Gastroesophageal sphincter (tissue), 4 donors: ENCODE results near the gene MEP1B. TPM values are rescaled to one million over a fixed set of nuclear protein-coding genes. Genes with fewer than 3 reads are reported as not detected.

Experiments used
- ATAC-seq: fragments of 150-250 bp; one replicate; pipeline ENCODE4 v1.9.1; 2016; ENCODE audit warnings: mild to moderate bottlenecking, moderate library complexity
- H3K27ac ChIP-seq, 4 donors: fragments of 200-600 bp; sonication (generic) in 3 of 4; 1 replicate in 3 of 4; 2 replicates in 1 of 4; pipeline ENCODE4 v1.5.1; 2016 to 2019
- H3K27me3 ChIP-seq: fragments of 200-600 bp; sonication (generic); one replicate; pipeline ENCODE4 v1.5.1; 2019
- H3K36me3 ChIP-seq, 2 donors: fragments of 200-600 bp; sonication (generic); one replicate each; pipeline ENCODE4 v1.5.1; 2019; ENCODE audit warnings: control low read depth in 1 of 2
- H3K4me1 ChIP-seq, 3 donors: fragments of 200-600 bp; sonication (generic); 1 replicate in 2 of 3; 2 replicates in 1 of 3; pipeline ENCODE4 v1.5.1; 2016 to 2019; ENCODE audit warnings: control low read depth in 2 of 3
- H3K4me3 ChIP-seq, 2 donors: fragments of 200-600 bp; sonication (generic); one replicate each; pipeline ENCODE4 v1.5.1; 2019; ENCODE audit warnings: mild to moderate bottlenecking in 1 of 2, moderate library complexity in 1 of 2
- H3K9me3 ChIP-seq, 3 donors: fragments of 200-600 bp; sonication (generic); one replicate each; pipeline ENCODE4 v1.5.1; 2017 to 2019; ENCODE audit warnings: control low read depth in 2 of 3
- EP300 ChIP-seq: sonication (generic); formaldehyde crosslinking; IDR thresholded peaks from one replicate; pipeline ENCODE4 v1.6.1; 2017; ENCODE audit warnings: antibody characterized with exemption, mild to moderate bottlenecking
- POLR2A ChIP-seq, 2 donors: fragments of 450-650 bp; IDR thresholded peaks; one replicate each; pipeline ENCODE4 v1.6.1; 2017; ENCODE audit warnings: antibody characterized with exemption in 2 of 2, mild to moderate bottlenecking in 2 of 2, moderate library complexity in 1 of 2
- POLR2AphosphoS5 ChIP-seq: sonication (generic); formaldehyde crosslinking; IDR thresholded peaks from one replicate; pipeline ENCODE4 v1.6.1; 2017; ENCODE audit warnings: antibody characterized with exemption
- WGBS, 2 donors: methylation state at CpG; one replicate each; pipeline ENCODE4 v1.1.5; 2018; ENCODE audit warnings: low coverage in 1 of 2; 5-methylcytosine and 5-hydroxymethylcytosine counted together
- total RNA-seq, 4 donors: library from RNA; depleted of rRNA; stranded (reverse); fragments of >200 nt; gene quantifications; one replicate each; pipeline ENCODE4 v1.1.0, GENCODE V29; 2016
- TF ChIP-seq, protein P1 (sequence below), 4 experiments: fragments of 200-600 bp in 2 of 4; fragments of 450-650 bp in 2 of 4; sonication (generic) in 1 of 4; IDR thresholded peaks; one replicate each; pipeline ENCODE4 v1.5.1; 2017 to 2019; ENCODE audit warnings: antibody characterized with exemption in 4 of 4, mild to moderate bottlenecking in 2 of 4, moderate library complexity in 2 of 4

The MEP1B gene
- total RNA-seq, 4 donors from 2014 or later: not detected

- H3K27me3 ChIP-seq: no peaks in the 10 kb centered on the region
- ATAC-seq: no peak
- H3K4me1 ChIP-seq: no peaks in the 10 kb centered on the region
- H3K9me3 ChIP-seq: no peaks in the 10 kb centered on the region
- H3K4me3 ChIP-seq: no peak overlapping the region
- no peak overlapping the region for H3K27ac ChIP-seq
- no peaks in the 10 kb centered on the region for H3K36me3 ChIP-seq
- WGBS, 2 donors: 43 to 83% methylated on average over 3 of the region's 3 CpGs
- TF ChIP-seq EP300: no peak
Measured at GRCh38 chr18:32237049-32237448, 47.2 kb downstream of the MEP1B start.

GRCh38 chr18:32238635-32239268, 48.9 kb downstream of the MEP1B start:
- Histone ChIP-seq H3K36me3 (no peaks in the 10 kb centered on the region), H3K9me3 (no peaks in the 10 kb centered on the region), H3K4me3 (no peak overlapping the region), H3K27me3 (no peaks in the 10 kb centered on the region), H3K27ac (no peak overlapping the region), H3K4me1 (no peaks in the 10 kb centered on the region)
- 98 to 100% methylated on average over 1 to 4 of the region's 5 CpGs for WGBS, 2 donors
- ATAC-seq: no peak
- TF ChIP-seq, protein P1, sequence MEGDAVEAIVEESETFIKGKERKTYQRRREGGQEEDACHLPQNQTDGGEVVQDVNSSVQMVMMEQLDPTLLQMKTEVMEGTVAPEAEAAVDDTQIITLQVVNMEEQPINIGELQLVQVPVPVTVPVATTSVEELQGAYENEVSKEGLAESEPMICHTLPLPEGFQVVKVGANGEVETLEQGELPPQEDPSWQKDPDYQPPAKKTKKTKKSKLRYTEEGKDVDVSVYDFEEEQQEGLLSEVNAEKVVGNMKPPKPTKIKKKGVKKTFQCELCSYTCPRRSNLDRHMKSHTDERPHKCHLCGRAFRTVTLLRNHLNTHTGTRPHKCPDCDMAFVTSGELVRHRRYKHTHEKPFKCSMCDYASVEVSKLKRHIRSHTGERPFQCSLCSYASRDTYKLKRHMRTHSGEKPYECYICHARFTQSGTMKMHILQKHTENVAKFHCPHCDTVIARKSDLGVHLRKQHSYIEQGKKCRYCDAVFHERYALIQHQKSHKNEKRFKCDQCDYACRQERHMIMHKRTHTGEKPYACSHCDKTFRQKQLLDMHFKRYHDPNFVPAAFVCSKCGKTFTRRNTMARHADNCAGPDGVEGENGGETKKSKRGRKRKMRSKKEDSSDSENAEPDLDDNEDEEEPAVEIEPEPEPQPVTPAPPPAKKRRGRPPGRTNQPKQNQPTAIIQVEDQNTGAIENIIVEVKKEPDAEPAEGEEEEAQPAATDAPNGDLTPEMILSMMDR (IDR thresholded peaks at IDR 0.05): no peak
- TF ChIP-seq POLR2A (IDR thresholded peaks at IDR 0.05) (no peak), POLR2AphosphoS5 (no peak), EP300 (no peak)

GRCh38 chr18:32242395-32242794, 52.6 kb downstream of the MEP1B start:
- Histone ChIP-seq H3K36me3 (no peaks in the 10 kb centered on the region), H3K4me1 (no peaks in the 10 kb centered on the region), H3K4me3 (no peak overlapping the region), H3K27me3 (no peaks in the 10 kb centered on the region), H3K27ac (no peak overlapping the region), H3K9me3 (no peaks in the 10 kb centered on the region)
- TF ChIP-seq POLR2AphosphoS5 (no peak), POLR2A (IDR thresholded peaks at IDR 0.05) (no peak), EP300 (no peak)
- TF ChIP-seq, protein P1 (IDR thresholded peaks at IDR 0.05): no peak
- 82 to 100% methylated on average over 1 to 2 of the region's 2 CpGs for WGBS, 2 donors
- ATAC-seq: no peak

GRCh38 chr18:32243358-32243757, 53.5 kb downstream of the MEP1B start:
- Histone ChIP-seq H3K4me3 (no peak overlapping the region), H3K27me3 (no peaks in the 10 kb centered on the region), H3K27ac (no peak overlapping the region), H3K9me3 (no peaks in the 10 kb centered on the region), H3K4me1 (no peaks in the 10 kb centered on the region), H3K36me3 (no peaks in the 10 kb centered on the region)
- no peak for ATAC-seq
- WGBS, 2 donors: 80 to 96% methylated on average over 1 to 4 of the region's 6 CpGs
- TF ChIP-seq, protein P1 (IDR thresholded peaks at IDR 0.05): no peak
- TF ChIP-seq POLR2AphosphoS5 (no peak), EP300 (no peak), POLR2A (IDR thresholded peaks at IDR 0.05) (no peak)

DNA sequence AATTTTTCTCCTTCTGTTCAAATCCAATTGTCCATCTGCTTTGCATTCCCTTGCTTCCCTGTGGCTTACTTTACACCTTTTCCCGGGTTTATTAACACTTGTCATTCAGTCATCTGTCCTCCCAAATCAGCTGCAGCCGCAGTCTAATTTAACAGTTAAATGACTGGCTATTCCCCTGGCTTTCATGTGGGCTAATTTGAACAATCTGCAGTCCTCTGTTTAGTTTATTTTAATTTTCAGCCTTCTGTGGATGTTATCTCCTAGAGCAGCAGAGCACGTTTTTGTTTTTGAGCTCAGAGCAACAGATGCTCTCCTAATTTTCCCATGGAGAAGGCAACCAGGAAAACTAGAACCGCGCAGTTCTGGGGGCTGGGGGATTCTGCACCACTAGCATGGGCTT, 55.0 kb downstream of the MEP1B start:
- no peak overlapping the region for H3K27ac ChIP-seq
- no peaks in the 10 kb centered on the region for H3K36me3 ChIP-seq
- WGBS, 2 donors: 42 to 68% methylated on average over 2 to 4 of the region's 5 CpGs
- H3K9me3 ChIP-seq: no peaks in the 10 kb centered on the region
- TF ChIP-seq POLR2AphosphoS5 (no peak), POLR2A (IDR thresholded peaks at IDR 0.05) (no peak), EP300 (no peak)
- TF ChIP-seq, protein P1 (IDR thresholded peaks at IDR 0.05): no peak
- ATAC-seq: no peak
- no peaks in the 10 kb centered on the region for H3K4me1 ChIP-seq
- H3K4me3 ChIP-seq: no peak overlapping the region
- H3K27me3 ChIP-seq: no peaks in the 10 kb centered on the region
